ENCODE measurements around the gene FARS2. TPM values are rescaled to one million over a fixed set of nuclear protein-coding genes. Genes with fewer than 3 reads are reported as not detected.

Gene FARS2
- polyA plus RNA-seq, 1 donor from 2014 or later, result 11.9 TPM

- no peaks in the 10 kb centered on the region for H3F3A ChIP-seq (ENCODE audit: insufficient read depth, low read length, poor library complexity, severe bottlenecking)
- H4K20me1 ChIP-seq (ENCODE audit: insufficient read depth), result no peaks in the 10 kb centered on the region
- H3K27ac ChIP-seq (ENCODE audit: low read length), result no peak overlapping the region
- no peak for TF ChIP-seq TAF1 (IDR thresholded peaks at IDR 0.05; ENCODE audit: low read depth)
- TF ChIP-seq REST (IDR thresholded peaks at IDR 0.05; ENCODE audit: borderline replicate concordance), result no peak
- no peak for TF ChIP-seq RAD21 (conservative IDR thresholded peaks at IDR 0.05)
- TF ChIP-seq CTCF (IDR thresholded peaks at IDR 0.05; ENCODE audit: poor library complexity, severe bottlenecking), result no peak
- TF ChIP-seq POLR2AphosphoS5 (IDR thresholded peaks at IDR 0.05), result no peak
- TF ChIP-seq EZH2 (IDR thresholded peaks at IDR 0.05; ENCODE audit: borderline replicate concordance, insufficient read depth, low read length, poor library complexity, severe bottlenecking), result no peak
- no peak for TF ChIP-seq EP300 (conservative IDR thresholded peaks at IDR 0.05; ENCODE audit: poor library complexity, severe bottlenecking)
- TF ChIP-seq SMC3 (conservative IDR thresholded peaks at IDR 0.05; ENCODE audit: poor library complexity), result no peak
- no peak for TF ChIP-seq MXI1 (conservative IDR thresholded peaks at IDR 0.05; ENCODE audit: poor library complexity, severe bottlenecking)
- no peak overlapping the region for H3K4me3 ChIP-seq (ENCODE audit: low read length)
- no peaks in the 10 kb centered on the region for H3K9me3 ChIP-seq (ENCODE audit: low read length)
- no peaks in the 10 kb centered on the region for H3K79me2 ChIP-seq (replicated peaks; ENCODE audit: insufficient read depth, low read length)
- no peaks in the 10 kb centered on the region for H3K9me2 ChIP-seq (ENCODE audit: insufficient read depth, low read length)
- H3K9ac ChIP-seq (ENCODE audit: low read length), result no peak overlapping the region
- H3K27me3 ChIP-seq (ENCODE audit: insufficient read depth, low read depth, low read length), result no peaks in the 10 kb centered on the region
- H3K4me2 ChIP-seq (ENCODE audit: low read length), result no peak overlapping the region
- no peak overlapping the region for H2AFZ ChIP-seq (ENCODE audit: low read depth, low read length)
- no peaks in the 10 kb centered on the region for H3K36me3 ChIP-seq (ENCODE audit: insufficient read depth, low read length)
Observed at GRCh38 chr6:5781966-5782556, 520.7 kb downstream of the FARS2 start.

- Histone ChIP-seq H3K9me3 (ENCODE audit: low read length) (no peaks in the 10 kb centered on the region), H3K79me2 (replicated peaks; ENCODE audit: insufficient read depth, low read length) (no peaks in the 10 kb centered on the region), H3K9ac (ENCODE audit: low read length) (no peak overlapping the region), H4K20me1 (ENCODE audit: insufficient read depth) (no peaks in the 10 kb centered on the region), H3K36me3 (ENCODE audit: insufficient read depth, low read length) (no peaks in the 10 kb centered on the region), H3K27me3 (ENCODE audit: insufficient read depth, low read depth, low read length) (no peaks in the 10 kb centered on the region), H3F3A (ENCODE audit: insufficient read depth, low read length, poor library complexity, severe bottlenecking) (no peaks in the 10 kb centered on the region), H3K4me2 (ENCODE audit: low read length) (no peak overlapping the region), H2AFZ (ENCODE audit: low read depth, low read length) (no peak overlapping the region), H3K4me3 (ENCODE audit: low read length) (no peak overlapping the region), H3K27ac (ENCODE audit: low read length) (no peak overlapping the region), H3K9me2 (ENCODE audit: insufficient read depth, low read length) (no peaks in the 10 kb centered on the region)
- TF ChIP-seq REST (IDR thresholded peaks at IDR 0.05; ENCODE audit: borderline replicate concordance) (no peak), EZH2 (IDR thresholded peaks at IDR 0.05; ENCODE audit: borderline replicate concordance, insufficient read depth, low read length, poor library complexity, severe bottlenecking) (no peak), MXI1 (conservative IDR thresholded peaks at IDR 0.05; ENCODE audit: poor library complexity, severe bottlenecking) (no peak), RAD21 (conservative IDR thresholded peaks at IDR 0.05) (no peak), CTCF (IDR thresholded peaks at IDR 0.05; ENCODE audit: poor library complexity, severe bottlenecking) (no peak), EP300 (conservative IDR thresholded peaks at IDR 0.05; ENCODE audit: poor library complexity, severe bottlenecking) (no peak), SMC3 (conservative IDR thresholded peaks at IDR 0.05; ENCODE audit: poor library complexity) (no peak), POLR2AphosphoS5 (IDR thresholded peaks at IDR 0.05) (no peak), TAF1 (IDR thresholded peaks at IDR 0.05; ENCODE audit: low read depth) (no peak)
Observed at GRCh38 chr6:5782783-5783547, 521.7 kb downstream of the FARS2 start.
